ENCODE results near the gene ETV6. TPM values are rescaled to one million over a fixed set of nuclear protein-coding genes. Genes with fewer than 3 reads are reported as not detected.
A peak's percentile ranks its signal among the peaks of the same experiment; 100 is the strongest.

ETV6 gene
- total and polyA plus RNA-seq, 9 of the 15 experiments (the other 6 are each of a cell fraction or from before 2014, with no cell fraction given), result 0.81 to 12.7 (median 4.1) TPM

DNA sequence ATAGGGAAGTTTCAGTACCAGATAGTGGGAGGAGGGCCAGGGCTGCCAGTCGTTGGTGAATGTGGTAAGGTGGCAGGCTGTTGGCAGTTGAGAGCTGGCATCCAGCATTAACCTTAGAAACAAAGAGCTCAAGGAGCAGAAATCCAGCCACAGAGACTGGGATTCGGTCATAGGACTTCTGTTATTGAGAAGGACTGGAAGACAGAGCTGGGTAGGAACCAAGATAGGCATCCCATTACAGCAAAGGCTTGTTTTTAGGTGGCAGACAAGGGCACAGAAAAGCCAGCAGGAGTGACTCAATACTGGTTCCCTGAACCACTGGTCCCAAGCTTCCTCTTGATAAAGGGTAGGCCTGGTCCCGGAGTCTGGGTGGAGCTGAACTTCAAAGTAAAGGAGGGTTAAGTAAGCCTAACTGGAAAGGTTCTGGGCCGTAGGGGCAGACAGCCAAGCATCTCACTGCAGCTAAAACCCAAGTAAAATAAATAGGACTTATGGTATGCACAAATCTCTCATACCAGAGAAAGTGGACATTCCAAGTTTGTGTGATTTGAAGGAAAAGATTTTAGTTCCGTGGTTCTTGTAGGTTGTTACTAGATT is 147.9 kb downstream of the ETV6 start:
- Histone ChIP-seq H3K27me3 (ENCODE audit: control insufficient read depth in 2 of 2, insufficient read depth in 2 of 2, low read length in 2 of 2) (no peaks in the 10 kb centered on the region), H3K9ac (ENCODE audit: insufficient read depth in 1 of 2, low read depth in 2 of 2, low read length in 2 of 2) (no peak overlapping the region), H3K4me3 (no peak overlapping the region), H3K4me2 (ENCODE audit: insufficient read depth, low read length) (no peak overlapping the region), H2AFZ (ENCODE audit: low read depth, low read length) (no peak overlapping the region), H4K20me1 (replicated peaks; ENCODE audit: control insufficient read depth, insufficient read depth, low read length) (no peaks in the 10 kb centered on the region), H3K36me3 (ENCODE audit: control insufficient read depth, insufficient read depth, low read length) (no peaks in the 10 kb centered on the region), H3K9me3 (replicated peaks; ENCODE audit: control insufficient read depth, insufficient read depth, low read depth, low read length) (no peaks in the 10 kb centered on the region), H3K79me2 (ENCODE audit: control insufficient read depth, insufficient read depth, low read length) (peaks cover 5% of the 10 kb centered on the region; the same call in 1 of the 3 replicates), H3K27ac (ENCODE audit: extremely low read depth, low read depth, low read length) (peak overlapping the region; percentile 57; the same call in 1 of the 3 replicates), H3K4me1 (replicated peaks in 1 of 2; ENCODE audit: control insufficient read depth in 2 of 2, insufficient read depth in 2 of 2, low read length in 2 of 2) (peaks cover 6 to 63% of the 10 kb centered on the region in 2 experiments; a peak in 4 of 5 replicates), H3K9me1 (ENCODE audit: control insufficient read depth, insufficient read depth, low read length) (no peaks in the 10 kb centered on the region)
- no TSS peak for BruUV-seq (replicated peaks)
- no peak for DNase-seq (ENCODE audit: extremely low read depth in 1 of 4, low spot score in 3 of 4)
- no peak for FAIRE-seq
- TF ChIP-seq EP300 (IDR thresholded peaks at IDR 0.05; ENCODE audit: low read length), result no peak
- peak; percentile 55; the same call in 1 of the 2 replicates for TF ChIP-seq ZNF311 (CRISPR knock-in tag; IDR thresholded peaks at IDR 0.05)
- 66% methylated on average over 5 of the region's 5 CpGs for WGBS (ENCODE audit: insufficient coverage, low coverage, missing lambda C conversion rate)
- ATAC-seq, result no peak
- ChIA-PET CTCF (ENCODE audit: low intra/inter-chr PET ratio) (no interaction called here), POLR2A (no interaction called here)
- intact Hi-C loops (cut with micrococcal nuclease), result loop anchor here (5.0 kb wide), 1 partner anchor 145 kb away; no protein-coding TSS in a partner anchor
- in situ Hi-C loops (cut with MboI), result no loop called here

GRCh38 chr12:11798006-11798708 is 148.7 kb downstream of the ETV6 start:
- Histone ChIP-seq H3K79me2 (ENCODE audit: control insufficient read depth, insufficient read depth, low read length) (peaks cover 5% of the 10 kb centered on the region; the same call in 1 of the 3 replicates), H2AFZ (ENCODE audit: low read depth, low read length) (no peak overlapping the region; the same call in 1 of the 2 replicates), H3K27me3 (ENCODE audit: control insufficient read depth in 2 of 2, insufficient read depth in 2 of 2, low read length in 2 of 2) (no peaks in the 10 kb centered on the region), H3K4me2 (ENCODE audit: insufficient read depth, low read length) (no peak overlapping the region; the same call in 1 of the 2 replicates), H3K27ac (ENCODE audit: extremely low read depth, low read depth, low read length) (peak overlapping the region; percentile 78), H3K9me1 (ENCODE audit: control insufficient read depth, insufficient read depth, low read length) (no peaks in the 10 kb centered on the region), H3K9ac (ENCODE audit: insufficient read depth in 1 of 2, low read depth in 2 of 2, low read length in 2 of 2) (peak overlapping the region in 1 of 2 experiments; percentile 41; a peak in 2 of 4 replicates), H3K36me3 (ENCODE audit: control insufficient read depth, insufficient read depth, low read length) (no peaks in the 10 kb centered on the region), H4K20me1 (replicated peaks; ENCODE audit: control insufficient read depth, insufficient read depth, low read length) (no peaks in the 10 kb centered on the region), H3K4me3 (no peak overlapping the region), H3K4me1 (replicated peaks in 1 of 2; ENCODE audit: control insufficient read depth in 2 of 2, insufficient read depth in 2 of 2, low read length in 2 of 2) (peaks cover 6 to 62% of the 10 kb centered on the region in 2 experiments; a peak in 4 of 5 replicates), H3K9me3 (replicated peaks; ENCODE audit: control insufficient read depth, insufficient read depth, low read depth, low read length) (no peaks in the 10 kb centered on the region)
- no TSS peak for BruUV-seq (replicated peaks)
- ATAC-seq (no peak), FAIRE-seq (no peak), DNase-seq (ENCODE audit: extremely low read depth in 1 of 4, low spot score in 3 of 4) (no peak)
- POLR2A ChIA-PET, result no interaction called here
- in situ Hi-C loops (cut with MboI), result no loop called here
- intact Hi-C loops (cut with micrococcal nuclease), result loop anchor here (5.0 kb wide), 1 partner anchor 146 kb away; no protein-coding TSS in a partner anchor
- TF ChIP-seq, protein P1, sequence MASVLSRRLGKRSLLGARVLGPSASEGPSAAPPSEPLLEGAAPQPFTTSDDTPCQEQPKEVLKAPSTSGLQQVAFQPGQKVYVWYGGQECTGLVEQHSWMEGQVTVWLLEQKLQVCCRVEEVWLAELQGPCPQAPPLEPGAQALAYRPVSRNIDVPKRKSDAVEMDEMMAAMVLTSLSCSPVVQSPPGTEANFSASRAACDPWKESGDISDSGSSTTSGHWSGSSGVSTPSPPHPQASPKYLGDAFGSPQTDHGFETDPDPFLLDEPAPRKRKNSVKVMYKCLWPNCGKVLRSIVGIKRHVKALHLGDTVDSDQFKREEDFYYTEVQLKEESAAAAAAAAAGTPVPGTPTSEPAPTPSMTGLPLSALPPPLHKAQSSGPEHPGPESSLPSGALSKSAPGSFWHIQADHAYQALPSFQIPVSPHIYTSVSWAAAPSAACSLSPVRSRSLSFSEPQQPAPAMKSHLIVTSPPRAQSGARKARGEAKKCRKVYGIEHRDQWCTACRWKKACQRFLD (CRISPR knock-in tag; IDR thresholded peaks at IDR 0.05), result peak; percentile 15; the same call in 1 of the 2 replicates
- TF ChIP-seq CCAR2 (IDR thresholded peaks at IDR 0.05; ENCODE audit: low read depth, low read length) (no peak), ZNF311 (CRISPR knock-in tag; IDR thresholded peaks at IDR 0.05) (peak; percentile 20; the same call in 1 of the 2 replicates), GTF2E2 (tag; IDR thresholded peaks at IDR 0.05) (0 out of 2 replicates have a peak, but pooled peaks have one; percentile 5)
- TF ChIP-seq, protein P2, sequence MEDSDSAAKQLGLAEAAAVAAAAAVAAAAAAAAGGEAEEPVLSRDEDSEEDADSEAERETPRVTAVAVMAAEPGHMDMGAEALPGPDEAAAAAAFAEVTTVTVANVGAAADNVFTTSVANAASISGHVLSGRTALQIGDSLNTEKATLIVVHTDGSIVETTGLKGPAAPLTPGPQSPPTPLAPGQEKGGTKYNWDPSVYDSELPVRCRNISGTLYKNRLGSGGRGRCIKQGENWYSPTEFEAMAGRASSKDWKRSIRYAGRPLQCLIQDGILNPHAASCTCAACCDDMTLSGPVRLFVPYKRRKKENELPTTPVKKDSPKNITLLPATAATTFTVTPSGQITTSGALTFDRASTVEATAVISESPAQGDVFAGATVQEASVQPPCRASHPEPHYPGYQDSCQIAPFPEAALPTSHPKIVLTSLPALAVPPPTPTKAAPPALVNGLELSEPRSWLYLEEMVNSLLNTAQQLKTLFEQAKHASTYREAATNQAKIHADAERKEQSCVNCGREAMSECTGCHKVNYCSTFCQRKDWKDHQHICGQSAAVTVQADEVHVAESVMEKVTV (CRISPR knock-in tag; IDR thresholded peaks at IDR 0.05), result no peak
- WGBS (ENCODE audit: insufficient coverage, low coverage, missing lambda C conversion rate), result 42% methylated on average over 7 of the region's 7 CpGs
- CTCF ChIA-PET (ENCODE audit: low intra/inter-chr PET ratio), result no interaction called here
